Raji (cell line): ENCODE measurements around the gene UBR1.

ENCODE experiments used
- POLR2A ChIP-seq: IDR thresholded peaks from 2 replicates; pipeline ENCODE4 v1.6.1; 2011; ENCODE audit warnings: low read depth, low read length, control low read depth; ENCODE audit not compliant: insufficient read depth

Gene UBR1

GRCh38 chr15:43091859-43092258 lies 14.0 kb downstream of the UBR1 start:
- no peak for TF ChIP-seq POLR2A

- no peak for TF ChIP-seq POLR2A
Measured at GRCh38 chr15:43086551-43086950, 19.3 kb downstream of the UBR1 start.

- no peak for TF ChIP-seq POLR2A
Measured at GRCh38 chr15:43085921-43086320, 19.9 kb downstream of the UBR1 start.

- TF ChIP-seq POLR2A: no peak
Measured at GRCh38 chr15:43082509-43082908, 23.3 kb downstream of the UBR1 start.

GRCh38 chr15:43081283-43081682 lies 24.6 kb downstream of the UBR1 start:
- TF ChIP-seq POLR2A: no peak

- TF ChIP-seq POLR2A: no peak
Measured at GRCh38 chr15:43071451-43071850, 34.4 kb downstream of the UBR1 start.

- TF ChIP-seq POLR2A: no peak
Measured at GRCh38 chr15:43070893-43071292, 34.9 kb downstream of the UBR1 start.

GRCh38 chr15:43070249-43070648 lies 35.6 kb downstream of the UBR1 start:
- TF ChIP-seq POLR2A: no peak

- no peak for TF ChIP-seq POLR2A
Measured at GRCh38 chr15:43067717-43068461, 37.9 kb downstream of the UBR1 start.

- TF ChIP-seq POLR2A: no peak
Measured at GRCh38 chr15:43056696-43057095, 49.1 kb downstream of the UBR1 start.

GRCh38 chr15:43052860-43053259 lies 53.0 kb downstream of the UBR1 start:
- no peak for TF ChIP-seq POLR2A

- no peak for TF ChIP-seq POLR2A
Measured at GRCh38 chr15:43048935-43049334, 56.9 kb downstream of the UBR1 start.

GRCh38 chr15:43046484-43046883 lies 59.4 kb downstream of the UBR1 start:
- no peak for TF ChIP-seq POLR2A

- no peak for TF ChIP-seq POLR2A
Measured at GRCh38 chr15:43042885-43043284, 63.0 kb downstream of the UBR1 start.

GRCh38 chr15:43029476-43029875 lies 76.4 kb downstream of the UBR1 start:
- no peak for TF ChIP-seq POLR2A

GRCh38 chr15:43025150-43025549 lies 80.7 kb downstream of the UBR1 start:
- TF ChIP-seq POLR2A: no peak

- no peak for TF ChIP-seq POLR2A
Measured at GRCh38 chr15:43009206-43009605, 96.6 kb downstream of the UBR1 start.
